Adrenal gland (tissue), 5 donors: ENCODE results near the gene NUBP2.

Experiments used
- CTCF ChIP-seq, 6 experiments: fragments of 450-650 bp in 4 of 6; fragments of 200-600 bp in 2 of 6; sonication (generic) in 1 of 6; IDR thresholded peaks; 1 replicate in 5 of 6; 2 replicates in 1 of 6; pipeline versions ENCODE4 v1.5.1 to v1.8.0; 2016 to 2021; ENCODE audit warnings: antibody characterized with exemption in 6 of 6, mild to moderate bottlenecking in 2 of 6, moderate library complexity in 1 of 6
- POLR2A ChIP-seq, 2 donors: fragments of 450-650 bp; IDR thresholded peaks; one replicate each; pipeline ENCODE4 v1.6.1; 2017; ENCODE audit warnings: antibody characterized with exemption in 2 of 2, mild to moderate bottlenecking in 2 of 2, moderate library complexity in 1 of 2
- donor health status: DM: no; HTN: no; CAD: no.

- TF ChIP-seq CTCF (IDR thresholded peaks at IDR 0.05) (no peak), POLR2A (IDR thresholded peaks at IDR 0.05) (no peak)
These were observed 47.9 kb upstream of the NUBP2 start for GRCh38 chr16:1734816-1735215.
